Retinal pigment epithelial cell (primary cell): ENCODE results near the gene HBE1.

Source experiments
- DNase-seq: peaks from one replicate; pipeline ENCODE4 v3.0.0-alpha.2; 2010; ENCODE audit warnings: low read depth
- H3K4me3 ChIP-seq: 2 replicates; pipeline ENCODE4 v1.5.1; 2011; ENCODE audit warnings: mild to moderate bottlenecking, low read length, control low read depth, moderate library complexity
- TF ChIP-seq, protein P1 (sequence below): conservative IDR thresholded peaks from 2 replicates; pipeline ENCODE4 v1.5.1; 2011; ENCODE audit warnings: low read depth, low read length, control low read depth, inconsistent platforms

HBE1 gene

DNA sequence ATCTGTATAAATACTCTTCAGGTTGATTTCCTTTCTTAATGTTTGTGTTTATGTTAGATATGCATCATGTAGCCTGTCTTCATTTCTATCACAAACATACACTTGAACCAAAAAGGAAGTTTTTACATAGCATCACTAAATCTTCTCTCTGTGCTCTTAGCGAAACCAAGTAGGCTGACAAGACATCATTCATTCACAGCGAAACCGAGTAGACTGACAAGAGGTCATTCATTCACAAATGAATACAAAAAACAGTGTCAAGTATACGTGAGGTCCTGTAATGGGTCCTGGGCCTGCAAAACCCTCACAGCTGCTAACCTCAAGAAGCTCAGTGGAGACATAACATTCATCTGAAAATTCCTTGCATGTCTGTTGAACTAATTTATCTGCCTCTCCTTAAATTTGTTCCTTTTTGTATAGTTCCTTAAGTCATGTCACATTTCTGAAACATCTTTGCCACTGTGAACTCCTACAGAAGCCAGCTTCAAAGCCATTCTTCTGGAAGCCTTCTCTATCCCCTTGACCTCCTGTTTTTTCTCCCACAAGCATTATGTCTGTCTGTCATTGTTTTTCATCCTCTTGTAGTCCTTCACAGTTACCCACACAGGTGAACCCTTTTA, 9.8 kb upstream of the HBE1 start:
- no peak overlapping the region for H3K4me3 ChIP-seq
- TF ChIP-seq, protein P1, sequence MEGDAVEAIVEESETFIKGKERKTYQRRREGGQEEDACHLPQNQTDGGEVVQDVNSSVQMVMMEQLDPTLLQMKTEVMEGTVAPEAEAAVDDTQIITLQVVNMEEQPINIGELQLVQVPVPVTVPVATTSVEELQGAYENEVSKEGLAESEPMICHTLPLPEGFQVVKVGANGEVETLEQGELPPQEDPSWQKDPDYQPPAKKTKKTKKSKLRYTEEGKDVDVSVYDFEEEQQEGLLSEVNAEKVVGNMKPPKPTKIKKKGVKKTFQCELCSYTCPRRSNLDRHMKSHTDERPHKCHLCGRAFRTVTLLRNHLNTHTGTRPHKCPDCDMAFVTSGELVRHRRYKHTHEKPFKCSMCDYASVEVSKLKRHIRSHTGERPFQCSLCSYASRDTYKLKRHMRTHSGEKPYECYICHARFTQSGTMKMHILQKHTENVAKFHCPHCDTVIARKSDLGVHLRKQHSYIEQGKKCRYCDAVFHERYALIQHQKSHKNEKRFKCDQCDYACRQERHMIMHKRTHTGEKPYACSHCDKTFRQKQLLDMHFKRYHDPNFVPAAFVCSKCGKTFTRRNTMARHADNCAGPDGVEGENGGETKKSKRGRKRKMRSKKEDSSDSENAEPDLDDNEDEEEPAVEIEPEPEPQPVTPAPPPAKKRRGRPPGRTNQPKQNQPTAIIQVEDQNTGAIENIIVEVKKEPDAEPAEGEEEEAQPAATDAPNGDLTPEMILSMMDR, result no peak
- no peak for DNase-seq

DNA sequence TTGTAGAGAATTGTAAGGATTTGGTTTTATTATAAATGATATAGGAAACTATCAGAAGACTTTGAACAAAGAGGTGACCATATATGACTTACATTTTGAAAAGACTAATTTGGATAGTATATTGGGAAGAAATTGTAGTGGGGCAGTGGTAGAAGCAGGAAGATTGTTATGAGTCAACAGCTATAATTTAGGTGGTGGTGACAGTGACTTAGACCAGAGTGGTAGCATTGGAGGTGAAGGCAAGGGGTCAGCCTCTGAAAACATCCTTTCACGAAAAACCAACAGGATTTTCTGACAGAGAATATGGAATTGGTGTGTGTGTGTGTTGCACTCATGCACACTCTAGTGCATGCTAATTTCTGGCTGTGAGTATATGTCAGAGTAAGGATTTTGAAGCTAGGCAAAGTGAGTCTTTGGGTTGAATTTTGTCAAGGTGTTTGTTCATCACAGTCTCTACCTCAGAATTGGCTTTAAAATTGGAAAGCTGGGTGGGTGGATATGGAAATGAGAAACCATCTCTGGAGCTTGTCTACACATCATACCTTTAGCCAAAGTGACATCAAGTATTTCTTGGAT, 8.2 kb upstream of the HBE1 start:
- TF ChIP-seq, protein P1, result no peak
- DNase-seq, result no peak
- no peak overlapping the region for H3K4me3 ChIP-seq

DNA sequence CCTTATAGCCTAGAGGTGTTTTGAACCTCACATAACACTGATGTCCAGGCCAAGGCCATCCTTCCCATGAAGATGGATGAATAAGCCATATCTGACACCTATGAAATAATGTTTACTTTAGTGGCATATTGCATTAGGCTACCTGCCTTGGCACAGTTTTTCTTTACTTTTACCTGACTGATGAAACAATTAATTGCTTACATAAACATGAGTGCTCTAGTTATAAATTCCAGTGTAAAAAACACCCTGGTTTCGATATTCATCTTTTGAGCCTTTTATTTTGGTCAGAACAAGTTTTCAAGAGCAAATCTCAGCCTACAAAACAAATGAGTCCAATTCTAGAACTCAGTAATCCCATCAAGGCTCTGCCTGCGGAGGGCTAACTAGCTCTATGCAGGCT, 7.0 kb upstream of the HBE1 start:
- TF ChIP-seq, protein P1, result no peak
- H3K4me3 ChIP-seq, result no peak overlapping the region
- DNase-seq, result no peak

DNA sequence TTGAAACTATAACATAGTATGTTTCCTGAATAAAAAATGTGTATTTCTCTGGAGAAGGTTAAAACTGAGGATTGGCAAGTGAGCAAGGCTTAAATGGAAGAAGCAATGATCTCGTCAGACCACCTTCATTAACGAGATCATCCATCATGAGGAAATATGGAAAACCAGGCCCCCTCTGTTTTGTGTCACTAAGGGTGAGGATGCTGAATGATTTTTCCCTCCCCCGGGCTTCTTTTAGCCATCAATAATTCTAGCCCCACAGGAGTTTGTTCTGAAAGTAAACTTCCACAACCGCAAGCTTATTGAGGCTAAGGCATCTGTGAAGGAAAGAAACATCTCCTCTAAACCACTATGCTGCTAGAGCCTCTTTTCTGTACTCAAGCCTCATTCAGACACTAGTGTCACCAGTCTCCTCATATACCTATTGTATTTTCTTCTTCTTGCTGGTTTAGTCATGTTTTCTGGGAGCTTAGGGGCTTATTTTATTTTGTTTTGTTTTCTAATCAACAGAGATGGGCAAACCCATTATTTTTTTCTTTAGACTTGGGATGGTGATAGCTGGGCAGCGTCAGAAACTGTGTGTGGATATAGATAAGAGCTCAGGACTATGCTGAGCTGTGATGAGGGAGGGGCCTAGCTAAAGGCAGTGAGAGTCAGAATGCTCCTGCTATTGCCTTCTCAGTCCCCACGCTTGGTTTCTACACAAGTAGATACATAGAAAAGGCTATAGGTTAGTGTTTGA, 5.8 kb upstream of the HBE1 start:
- H3K4me3 ChIP-seq, result no peak overlapping the region
- TF ChIP-seq, protein P1, result no peak
- DNase-seq, result no peak

DNA sequence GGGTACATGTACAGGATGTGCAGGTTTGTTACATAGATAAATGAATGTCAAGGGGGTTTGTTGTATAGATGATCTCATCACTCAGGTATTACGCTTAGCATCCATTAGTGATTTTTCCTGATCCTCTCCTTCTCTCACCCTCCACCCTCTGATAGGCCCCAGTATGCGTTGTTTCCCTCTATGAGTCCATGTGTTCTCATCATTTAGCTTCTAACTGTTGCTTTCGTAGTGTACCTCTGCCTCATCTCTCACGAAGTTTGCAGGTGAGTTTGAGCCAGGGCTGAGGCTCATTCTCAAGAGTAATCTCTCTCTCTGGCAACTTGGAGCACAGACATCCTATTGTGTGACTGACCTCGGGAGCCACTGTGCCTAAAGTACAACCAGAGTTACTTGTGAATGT, 4.7 kb upstream of the HBE1 start:
- H3K4me3 ChIP-seq, result no peak overlapping the region
- TF ChIP-seq, protein P1, result no peak

DNA sequence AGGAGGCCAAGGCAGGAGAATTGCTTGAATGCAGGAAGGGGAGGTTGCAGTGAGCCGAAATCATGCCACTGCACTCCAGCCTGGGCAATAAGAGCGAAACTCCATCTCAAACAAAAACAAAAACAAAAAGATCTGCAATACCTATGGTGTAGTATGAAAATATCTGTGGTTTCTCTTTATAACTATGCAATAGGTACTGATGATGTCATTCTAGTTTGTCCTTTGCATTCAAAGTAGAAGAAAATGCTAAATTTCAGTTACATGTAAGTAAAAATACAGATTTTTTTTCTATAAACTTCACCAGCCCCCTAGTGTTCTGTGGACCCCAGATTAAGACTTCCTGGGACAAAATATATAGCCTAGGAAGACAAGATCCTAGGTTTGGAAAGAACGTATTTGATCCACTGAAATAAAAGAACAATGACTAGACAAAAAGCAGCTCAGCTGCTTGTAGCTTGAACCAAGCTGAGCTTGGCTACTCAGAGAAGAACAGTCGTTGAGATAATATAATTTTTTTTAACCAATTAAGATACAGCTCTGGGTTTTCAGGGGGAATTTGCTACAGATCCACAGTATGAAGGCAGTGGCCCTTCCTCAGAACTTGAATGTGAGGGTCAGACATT, 2.8 kb upstream of the HBE1 start:
- H3K4me3 ChIP-seq, result no peak overlapping the region
- DNase-seq, result no peak
- TF ChIP-seq, protein P1, result no peak

More for the DNA sequence above, 4.7 kb upstream of the HBE1 start:
- DNase-seq, result no peak
